22Rv1 (cell line): ENCODE results near the gene ART3.
"Not testable (repeated sequence)": the region's sequence is repeated elsewhere in the genome, so short reads cannot be mapped to it uniquely, and the experiment has no call there.

ENCODE experiments used
- CTCF ChIP-seq: fragments of 450-650 bp; IDR thresholded peaks from 2 replicates; pipeline ENCODE4 v1.5.1; 2017; ENCODE audit warnings: mild to moderate bottlenecking
- ZFX ChIP-seq: fragments of 450-650 bp; IDR thresholded peaks from 2 replicates; pipeline ENCODE4 v1.6.1; 2017; ENCODE audit warnings: antibody characterized with exemption, borderline replicate concordance

DNA sequence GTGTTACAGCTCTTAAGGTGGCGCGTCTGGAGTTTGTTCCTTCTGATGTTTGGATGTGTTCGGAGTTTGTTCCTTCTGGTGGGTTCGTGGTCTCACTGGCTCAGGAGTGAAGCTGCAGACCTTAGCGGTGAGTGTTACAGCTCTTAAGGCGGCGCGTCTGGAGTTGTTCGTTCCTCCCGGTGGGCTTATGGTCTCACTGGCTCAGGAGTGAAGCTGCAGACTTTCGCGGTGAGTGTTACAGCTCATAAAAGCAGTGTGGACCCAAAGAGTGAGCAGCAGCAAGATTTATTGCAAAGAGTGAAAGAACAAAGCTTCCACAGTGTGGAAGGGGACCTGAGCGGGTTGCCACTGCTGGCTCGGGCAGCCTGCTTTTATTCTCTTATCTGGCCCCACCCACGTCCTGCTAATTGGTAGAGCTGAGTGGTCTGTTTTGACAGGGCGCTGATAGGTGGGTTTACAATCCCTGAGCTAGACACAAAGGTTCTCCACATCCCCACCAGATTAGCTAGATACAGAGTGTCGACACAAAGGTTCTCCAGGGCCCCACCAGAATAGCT is 24.6 kb upstream of the ART3 start:
- not testable (repeated sequence) for TF ChIP-seq CTCF, ZFX
